K562 (cell line): ENCODE results near the gene PRAME.

Source experiments
- TGIF2 ChIP-seq: sonication (generic); formaldehyde crosslinking; IDR thresholded peaks from 2 replicates; pipeline ENCODE4 v1.8.1; 2022; ENCODE audit warnings: mild to moderate bottlenecking, missing genetic modification reagents, moderate library complexity
- TF ChIP-seq, protein P1 (sequence below): sonication (generic); formaldehyde crosslinking; IDR thresholded peaks from 2 replicates; pipeline ENCODE4 v1.8.0; 2023; ENCODE audit warnings: mild to moderate bottlenecking, missing genetic modification reagents

DNA sequence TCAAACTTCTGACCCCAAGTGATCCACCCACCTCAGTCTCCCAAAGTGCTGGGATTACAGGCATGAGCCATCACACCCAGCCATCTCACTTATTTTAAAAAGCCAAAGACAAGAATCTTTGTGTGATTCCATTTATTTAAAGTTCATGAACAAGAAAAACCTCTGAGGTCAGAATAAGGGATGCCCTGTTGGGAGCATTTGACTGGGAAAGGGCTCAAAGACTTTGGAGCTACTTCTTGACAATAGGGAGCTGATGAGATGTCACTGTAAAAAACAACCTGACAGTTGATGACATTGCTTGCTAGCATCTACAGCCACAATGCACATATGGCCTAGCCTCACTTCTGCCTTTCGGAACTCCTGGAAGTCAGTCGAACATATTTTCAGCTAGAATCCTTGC is 45.4 kb downstream of the PRAME start:
- 0 out of 2 replicates have a peak, but pooled peaks have one; percentile 63 for TF ChIP-seq TGIF2 (CRISPR knock-in tag)
- TF ChIP-seq, protein P1, sequence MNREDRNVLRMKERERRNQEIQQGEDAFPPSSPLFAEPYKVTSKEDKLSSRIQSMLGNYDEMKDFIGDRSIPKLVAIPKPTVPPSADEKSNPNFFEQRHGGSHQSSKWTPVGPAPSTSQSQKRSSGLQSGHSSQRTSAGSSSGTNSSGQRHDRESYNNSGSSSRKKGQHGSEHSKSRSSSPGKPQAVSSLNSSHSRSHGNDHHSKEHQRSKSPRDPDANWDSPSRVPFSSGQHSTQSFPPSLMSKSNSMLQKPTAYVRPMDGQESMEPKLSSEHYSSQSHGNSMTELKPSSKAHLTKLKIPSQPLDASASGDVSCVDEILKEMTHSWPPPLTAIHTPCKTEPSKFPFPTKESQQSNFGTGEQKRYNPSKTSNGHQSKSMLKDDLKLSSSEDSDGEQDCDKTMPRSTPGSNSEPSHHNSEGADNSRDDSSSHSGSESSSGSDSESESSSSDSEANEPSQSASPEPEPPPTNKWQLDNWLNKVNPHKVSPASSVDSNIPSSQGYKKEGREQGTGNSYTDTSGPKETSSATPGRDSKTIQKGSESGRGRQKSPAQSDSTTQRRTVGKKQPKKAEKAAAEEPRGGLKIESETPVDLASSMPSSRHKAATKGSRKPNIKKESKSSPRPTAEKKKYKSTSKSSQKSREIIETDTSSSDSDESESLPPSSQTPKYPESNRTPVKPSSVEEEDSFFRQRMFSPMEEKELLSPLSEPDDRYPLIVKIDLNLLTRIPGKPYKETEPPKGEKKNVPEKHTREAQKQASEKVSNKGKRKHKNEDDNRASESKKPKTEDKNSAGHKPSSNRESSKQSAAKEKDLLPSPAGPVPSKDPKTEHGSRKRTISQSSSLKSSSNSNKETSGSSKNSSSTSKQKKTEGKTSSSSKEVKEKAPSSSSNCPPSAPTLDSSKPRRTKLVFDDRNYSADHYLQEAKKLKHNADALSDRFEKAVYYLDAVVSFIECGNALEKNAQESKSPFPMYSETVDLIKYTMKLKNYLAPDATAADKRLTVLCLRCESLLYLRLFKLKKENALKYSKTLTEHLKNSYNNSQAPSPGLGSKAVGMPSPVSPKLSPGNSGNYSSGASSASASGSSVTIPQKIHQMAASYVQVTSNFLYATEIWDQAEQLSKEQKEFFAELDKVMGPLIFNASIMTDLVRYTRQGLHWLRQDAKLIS (CRISPR knock-in tag): no peak
